CD14-positive monocyte (primary cell): ENCODE data around the gene ATP5F1E. TPM values are rescaled to one million over a fixed set of nuclear protein-coding genes. Genes with fewer than 3 reads are reported as not detected.

Source experiments
- DNase-seq, 3 donors: peaks; one replicate each; pipeline ENCODE4 v3.0.0-alpha.2; 2011 to 2022
- H2AFZ ChIP-seq: 2 replicates; pipeline ENCODE4 v1.6.0; 2012; ENCODE audit warnings: mild to moderate bottlenecking, low read depth, low read length, inconsistent platforms; ENCODE audit not compliant: insufficient read depth, poor library complexity, severe bottlenecking
- H3K27ac ChIP-seq, 2 donors: 1 replicate in 1 of 2; 2 replicates in 1 of 2; pipeline ENCODE4 v1.5.1; 2012 to 2013; ENCODE audit warnings: low read length in 2 of 2, control low read depth in 1 of 2, inconsistent platforms in 1 of 2, low read depth in 1 of 2, mild to moderate bottlenecking in 1 of 2
- H3K27me3 ChIP-seq, 2 donors: one replicate each; pipeline versions ENCODE4 v1.6.0 to v1.6.1; 2011 to 2013; ENCODE audit warnings: low read length in 2 of 2; ENCODE audit not compliant: control insufficient read depth in 2 of 2, insufficient read depth in 2 of 2
- H3K36me3 ChIP-seq, 2 donors: replicated peaks in 1 of 2; 1 replicate in 1 of 2; 2 replicates in 1 of 2; pipeline versions ENCODE4 v1.5.1 to v1.6.1; 2012 to 2013; ENCODE audit warnings: low read length in 2 of 2, control low read depth in 1 of 2, inconsistent platforms in 1 of 2, mild to moderate bottlenecking in 1 of 2; ENCODE audit not compliant: insufficient read depth in 2 of 2, control insufficient read depth in 1 of 2
- H3K4me1 ChIP-seq, 2 donors: 1 replicate in 1 of 2; 2 replicates in 1 of 2; pipeline versions ENCODE4 v1.5.1 to v1.6.1; 2012 to 2013; ENCODE audit warnings: low read length in 2 of 2, control low read depth in 1 of 2, inconsistent platforms in 1 of 2, mild to moderate bottlenecking in 1 of 2, moderate library complexity in 1 of 2; ENCODE audit not compliant: insufficient read depth in 2 of 2, control insufficient read depth in 1 of 2
- H3K4me2 ChIP-seq: replicated peaks from 2 replicates; pipeline ENCODE3; 2012; ENCODE audit warnings: low read length, moderate library complexity, mild to moderate bottlenecking; ENCODE audit not compliant: poor library complexity, severe bottlenecking; ENCODE audit errors: extremely low read depth
- H3K4me3 ChIP-seq, 3 experiments: fragments of 200-600 bp in 1 of 3; sonication (generic) in 1 of 3; replicated peaks in 1 of 3; 1 replicate in 2 of 3; 2 replicates in 1 of 3; pipeline ENCODE4 v1.5.1; 2011 to 2013; ENCODE audit warnings: low read length in 3 of 3, mild to moderate bottlenecking in 3 of 3, control low read depth in 2 of 3, low read depth in 2 of 3, inconsistent platforms in 1 of 3, moderate library complexity in 1 of 3
- H3K79me2 ChIP-seq: 2 replicates; pipeline ENCODE4 v1.6.0; 2012; ENCODE audit warnings: mild to moderate bottlenecking, control low read depth, inconsistent platforms, low read length, moderate library complexity; ENCODE audit not compliant: insufficient read depth
- H3K9ac ChIP-seq: 2 replicates; pipeline ENCODE4 v1.6.0; 2017; ENCODE audit warnings: low read length, mild to moderate bottlenecking; ENCODE audit not compliant: insufficient read depth, poor library complexity, severe bottlenecking
- H3K9me3 ChIP-seq, 2 donors: replicated peaks in 1 of 2; 1 replicate in 1 of 2; 2 replicates in 1 of 2; pipeline versions ENCODE4 v1.5.1 to v1.6.1; 2012 to 2013; ENCODE audit warnings: low read length in 2 of 2, control low read depth in 1 of 2; ENCODE audit not compliant: control insufficient read depth in 1 of 2, insufficient read depth in 1 of 2
- H4K20me1 ChIP-seq: 2 replicates; pipeline ENCODE4 v1.6.0; 2012; ENCODE audit warnings: mild to moderate bottlenecking, low read length, control low read depth, moderate library complexity; ENCODE audit not compliant: insufficient read depth
- H3K27ac Mint-ChIP-seq, 7 donors: one replicate each; pipeline ENCODE4 v1.8.0; 2020; ENCODE audit warnings: mild to moderate bottlenecking in 7 of 7, mixed read lengths in 7 of 7, moderate library complexity in 6 of 7, inconsistent platforms in 2 of 7
- H3K27me3 Mint-ChIP-seq, 3 donors: one replicate each; pipeline ENCODE4 v1.8.0; 2021 to 2022; ENCODE audit warnings: low read depth in 3 of 3, mild to moderate bottlenecking in 3 of 3, mixed read lengths in 3 of 3, moderate library complexity in 3 of 3, inconsistent platforms in 1 of 3
- H3K36me3 Mint-ChIP-seq, 2 donors: one replicate each; pipeline ENCODE4 v1.8.0; 2020; ENCODE audit warnings: mixed read lengths in 2 of 2, inconsistent platforms in 1 of 2, mild to moderate bottlenecking in 1 of 2
- H3K4me1 Mint-ChIP-seq: one replicate; pipeline ENCODE4 v1.8.0; 2020; ENCODE audit warnings: mild to moderate bottlenecking, mixed read lengths
- H3K4me3 Mint-ChIP-seq, 2 donors: one replicate each; pipeline ENCODE4 v1.8.0; 2020; ENCODE audit warnings: mild to moderate bottlenecking in 2 of 2, mixed read lengths in 2 of 2, moderate library complexity in 1 of 2
- H3K9me3 Mint-ChIP-seq, 7 donors: one replicate each; pipeline ENCODE4 v1.8.0; 2020 to 2022; ENCODE audit warnings: mixed read lengths in 7 of 7, mild to moderate bottlenecking in 6 of 7, moderate library complexity in 6 of 7, inconsistent platforms in 2 of 7
- WGBS: methylation state at CpG from one replicate; pipeline ENCODE4 v1.1.5; 2013; ENCODE audit warnings: missing lambda C conversion rate; ENCODE audit not compliant: insufficient coverage; 5-methylcytosine and 5-hydroxymethylcytosine counted together
- intact Hi-C, 2 donors: fragments of 100-400 bp; cut with micrococcal nuclease; formaldehyde crosslinking; loops; one replicate each; pipeline versions ENCODE4 v1.15.0 to v1.15.1; 2023
- polyA plus RNA-seq, 3 donors: library from polyadenylated mRNA; depleted of rRNA in 1 of 3; unstranded in 2 of 3; stranded (reverse) in 1 of 3; fragments of 300-500 nt in 2 of 3; fragments of >200 nt in 1 of 3; fragmentation: Illumina TruSeq in 2 of 3; gene quantifications; 1 replicate in 2 of 3; 2 replicates in 1 of 3; pipeline ENCODE4 v1.2.3, GENCODE V29; 2012 to 2021
- TF ChIP-seq, protein P1 (sequence below): fragments of 200-600 bp; IDR thresholded peaks from one replicate; pipeline ENCODE4 v1.8.0; 2022; ENCODE audit warnings: antibody characterized with exemption, mild to moderate bottlenecking

Gene ATP5F1E
- polyA plus RNA-seq, 3 donors, result 39.0 to 105 (median 102) TPM

DNA sequence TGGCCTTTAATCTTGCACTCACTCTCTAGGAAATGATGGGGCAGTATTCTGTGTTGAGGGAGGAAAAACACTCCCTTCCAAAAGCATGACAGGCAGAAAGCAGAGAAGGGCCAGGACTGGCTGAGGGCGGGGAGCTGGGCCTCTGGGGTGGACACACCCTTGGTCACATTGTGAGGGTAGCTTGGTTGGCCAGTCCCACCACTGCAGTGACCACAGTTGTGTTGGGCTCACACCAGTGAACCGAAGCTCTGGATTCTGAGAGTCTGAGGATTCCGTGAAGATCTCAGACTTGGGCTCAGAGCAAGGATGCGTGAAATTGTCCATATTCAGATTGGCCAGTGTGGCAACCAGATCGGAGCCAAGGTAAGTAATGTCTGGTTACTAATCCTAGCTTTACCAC lies 12.9 kb downstream of the ATP5F1E start, which contains the start of gene TUBB1:
TSS of gene TUBB1 (plus strand) at position 213 of the 400 bp plus-strand sequence. CDS start at position 307, 94 bp downstream.
- intact Hi-C loops, result no loop called here
- Histone ChIP-seq H3K4me1 (peaks cover 4 to 10% of the 10 kb centered on the region in 2 donors), H3K27me3 (no peaks in the 10 kb centered on the region), H3K79me2 (peaks cover 5% of the 10 kb centered on the region), H3K9ac (peak within 1 kb of the TSS; percentile 27), H4K20me1 (peaks cover 42% of the 10 kb centered on the region), H3K9me3 (no peaks in the 10 kb centered on the region), H3K4me2 (no peak within 1 kb of the TSS), H3K27ac (no peak within 1 kb of the TSS), H3K36me3 (peaks cover 18 to 33% of the 10 kb centered on the region in 2 donors), H3K4me3 (no peak within 1 kb of the TSS), H2AFZ (no peak within 1 kb of the TSS)
- TF ChIP-seq, protein P1, sequence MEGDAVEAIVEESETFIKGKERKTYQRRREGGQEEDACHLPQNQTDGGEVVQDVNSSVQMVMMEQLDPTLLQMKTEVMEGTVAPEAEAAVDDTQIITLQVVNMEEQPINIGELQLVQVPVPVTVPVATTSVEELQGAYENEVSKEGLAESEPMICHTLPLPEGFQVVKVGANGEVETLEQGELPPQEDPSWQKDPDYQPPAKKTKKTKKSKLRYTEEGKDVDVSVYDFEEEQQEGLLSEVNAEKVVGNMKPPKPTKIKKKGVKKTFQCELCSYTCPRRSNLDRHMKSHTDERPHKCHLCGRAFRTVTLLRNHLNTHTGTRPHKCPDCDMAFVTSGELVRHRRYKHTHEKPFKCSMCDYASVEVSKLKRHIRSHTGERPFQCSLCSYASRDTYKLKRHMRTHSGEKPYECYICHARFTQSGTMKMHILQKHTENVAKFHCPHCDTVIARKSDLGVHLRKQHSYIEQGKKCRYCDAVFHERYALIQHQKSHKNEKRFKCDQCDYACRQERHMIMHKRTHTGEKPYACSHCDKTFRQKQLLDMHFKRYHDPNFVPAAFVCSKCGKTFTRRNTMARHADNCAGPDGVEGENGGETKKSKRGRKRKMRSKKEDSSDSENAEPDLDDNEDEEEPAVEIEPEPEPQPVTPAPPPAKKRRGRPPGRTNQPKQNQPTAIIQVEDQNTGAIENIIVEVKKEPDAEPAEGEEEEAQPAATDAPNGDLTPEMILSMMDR, result no peak
- no peaks in the 10 kb centered on the region for H3K9me3 Mint-ChIP-seq
- no peak for DNase-seq
- H3K27ac Mint-ChIP-seq, result peak within 1 kb of the TSS in 4 of 7 donors; percentile 13 to 59 (median 33)
- peaks cover 46 to 66% of the 10 kb centered on the region in 2 donors for H3K36me3 Mint-ChIP-seq
- WGBS, result 91% methylated on average over 4 of the region's 5 CpGs
- peaks cover 0 to 9% (median 5%) of the 10 kb centered on the region in 3 donors for H3K27me3 Mint-ChIP-seq
- H3K4me3 Mint-ChIP-seq, result no peak within 1 kb of the TSS
- H3K4me1 Mint-ChIP-seq, result peaks cover 24% of the 10 kb centered on the region

DNA sequence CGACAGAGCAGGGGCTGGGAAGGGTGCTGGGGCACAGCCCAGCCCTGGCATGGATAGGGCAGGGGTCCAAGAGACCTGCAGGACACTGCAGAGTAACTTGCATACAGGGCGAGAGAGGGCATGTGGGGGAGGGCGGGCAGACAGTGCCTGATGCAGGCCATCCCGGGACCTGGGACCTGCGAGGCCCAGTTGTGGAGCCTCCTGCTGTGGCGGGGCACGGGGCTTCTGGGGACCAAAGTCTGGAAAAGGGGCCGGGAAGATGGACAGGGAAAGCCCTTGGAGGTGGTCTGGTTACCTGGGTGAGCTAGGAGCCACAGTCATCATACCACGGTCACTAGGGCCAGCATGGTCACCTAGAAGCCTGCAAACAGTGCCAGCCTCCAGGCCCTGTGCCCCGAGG lies 13.3 kb downstream of the ATP5F1E start:
- intact Hi-C loops, result no loop called here
- Mint-ChIP-seq H3K4me3 (no peak overlapping the region), H3K27ac (peak overlapping the region in 1 of 7 donors; percentile 59), H3K9me3 (no peaks in the 10 kb centered on the region), H3K27me3 (peaks cover 0 to 12% (median 9%) of the 10 kb centered on the region in 3 donors), H3K4me1 (peaks cover 26% of the 10 kb centered on the region), H3K36me3 (peaks cover 46 to 64% of the 10 kb centered on the region in 2 donors)
- no peaks in the 10 kb centered on the region for H3K27me3 ChIP-seq
- H4K20me1 ChIP-seq, result peaks cover 38% of the 10 kb centered on the region
- no peak overlapping the region for H3K4me3 ChIP-seq
- 98% methylated on average over 7 of the region's 10 CpGs for WGBS
- no peaks in the 10 kb centered on the region for H3K9me3 ChIP-seq
- H3K4me1 ChIP-seq, result peaks cover 4 to 10% of the 10 kb centered on the region in 2 donors
- DNase-seq, result no peak
- peak overlapping the region; percentile 27 for H3K9ac ChIP-seq
- H3K4me2 ChIP-seq, result no peak overlapping the region
- no peak overlapping the region for H2AFZ ChIP-seq
- peaks cover 14 to 29% of the 10 kb centered on the region in 2 donors for H3K36me3 ChIP-seq
- TF ChIP-seq, protein P1, result no peak
- no peak overlapping the region for H3K27ac ChIP-seq
- H3K79me2 ChIP-seq, result peaks cover 1% of the 10 kb centered on the region
